CD4-positive, alpha-beta T cell treated with Interleukin-21 for 1 hour (primary cell): ENCODE results near the gene MT1F.
A peak's percentile ranks its signal among the peaks of the same experiment; 100 is the strongest.
"Not testable (repeated sequence)": the region's sequence is repeated elsewhere in the genome, so short reads cannot be mapped to it uniquely, and the experiment has no call there.

ENCODE experiments used
- DNase-seq: peaks from one replicate; pipeline ENCODE4 v3.0.0-alpha.2; 2020

MT1F gene

GRCh38 chr16:56645838-56646237 lies 11.9 kb upstream of the MT1F start:
- no peak for DNase-seq

- DNase-seq, result no peak
Observed at GRCh38 chr16:56647641-56648431, 9.9 kb upstream of the MT1F start.

GRCh38 chr16:56649271-56649670 lies 8.5 kb upstream of the MT1F start:
- DNase-seq, result no peak

- DNase-seq, result no peak
Observed at GRCh38 chr16:56649820-56650219, 7.9 kb upstream of the MT1F start.

- no peak for DNase-seq
Observed at GRCh38 chr16:56651586-56651985, 6.2 kb upstream of the MT1F start, which contains the start of gene MT1B. MT1B (plus strand) TSS chr16:56651886; CDS start chr16:56651954, 68 bp downstream.

- no peak for DNase-seq
Observed at GRCh38 chr16:56652600-56652999, 5.2 kb upstream of the MT1F start.

- no peak for DNase-seq
Observed at GRCh38 chr16:56653218-56653617, 4.5 kb upstream of the MT1F start.

- DNase-seq, result no peak
Observed at GRCh38 chr16:56658327-56658875, 642 bp downstream of the MT1F start.

- peak; percentile 28 for DNase-seq
Observed at GRCh38 chr16:56662357-56663354, 4.9 kb downstream of the MT1F start.

GRCh38 chr16:56664506-56664905 lies 6.7 kb downstream of the MT1F start:
- no peak for DNase-seq

GRCh38 chr16:56665286-56666261 lies 7.8 kb downstream of the MT1F start:
- DNase-seq, result not testable (repeated sequence)

- no peak for DNase-seq
Observed at GRCh38 chr16:56667581-56668571, 10.1 kb downstream of the MT1F start, which contains the start of gene MT1G. MT1G (minus strand) TSS chr16:56668065; CDS start chr16:56667993, 72 bp downstream.

- DNase-seq, result no peak
Observed at GRCh38 chr16:56669005-56669839, 11.5 kb downstream of the MT1F start, which contains the start of gene MT1H. MT1H (plus strand) TSS chr16:56669814; CDS start chr16:56669885, 71 bp downstream.

- DNase-seq, result no peak
Observed at GRCh38 chr16:56669840-56670619, 12.3 kb downstream of the MT1F start.

GRCh38 chr16:56670620-56670934 lies 12.8 kb downstream of the MT1F start:
- DNase-seq, result no peak

GRCh38 chr16:56671691-56672090 lies 13.9 kb downstream of the MT1F start:
- DNase-seq, result not testable (repeated sequence)

- DNase-seq, result not testable (repeated sequence)
Observed at GRCh38 chr16:56672171-56672570, 14.4 kb downstream of the MT1F start.

GRCh38 chr16:56672761-56673536 lies 15.2 kb downstream of the MT1F start:
- DNase-seq, result no peak
